Neuronal stem cell (in vitro differentiated cells): ENCODE results near the gene RGS11.
A peak's percentile ranks its signal among the peaks of the same experiment; 100 is the strongest.

Experiments used
- DNase-seq: peaks from one replicate; pipeline ENCODE4 v3.0.0-alpha.2; 2013; ENCODE audit warnings: low spot score
- H2AFZ ChIP-seq: one replicate; pipeline ENCODE4 v1.6.1; 2013; ENCODE audit warnings: mild to moderate bottlenecking, low read length, inconsistent platforms
- H2AK5ac ChIP-seq: 2 replicates; pipeline ENCODE4 v1.6.1; 2013; ENCODE audit warnings: low read depth, mild to moderate bottlenecking, inconsistent platforms, low read length, moderate library complexity, mixed read lengths
- H2BK120ac ChIP-seq: 2 replicates; pipeline ENCODE4 v1.6.1; 2013; ENCODE audit warnings: low read depth, mild to moderate bottlenecking, inconsistent platforms, low read length, moderate library complexity, mixed read lengths
- H2BK12ac ChIP-seq: one replicate; pipeline ENCODE4 v1.6.1; 2013; ENCODE audit warnings: low read length, inconsistent platforms
- H2BK15ac ChIP-seq: 2 replicates; pipeline ENCODE4 v1.6.1; 2013; ENCODE audit warnings: mild to moderate bottlenecking, low read length, inconsistent platforms, mixed read lengths
- H2BK5ac ChIP-seq: one replicate; pipeline ENCODE4 v1.6.1; 2013; ENCODE audit warnings: inconsistent platforms, mild to moderate bottlenecking, low read length, moderate library complexity
- H3K14ac ChIP-seq: one replicate; pipeline ENCODE4 v1.6.1; 2013; ENCODE audit warnings: low read length, inconsistent platforms
- H3K18ac ChIP-seq: 2 replicates; pipeline ENCODE4 v1.6.1; 2013; ENCODE audit warnings: low read length, inconsistent platforms
- H3K23ac ChIP-seq: 2 replicates; pipeline ENCODE4 v1.6.1; 2013; ENCODE audit warnings: low read depth, mild to moderate bottlenecking, mixed read lengths, low read length, inconsistent platforms; ENCODE audit not compliant: poor library complexity
- H3K27ac ChIP-seq: replicated peaks from 3 replicates; pipeline ENCODE4 v1.5.1; 2013; ENCODE audit warnings: low read length, inconsistent platforms
- H3K27me3 ChIP-seq, 3 experiments: 2 replicates each; pipeline ENCODE4 v1.6.1; 2013; ENCODE audit warnings: low read length in 3 of 3, mild to moderate bottlenecking in 2 of 3, inconsistent platforms in 1 of 3, low read depth in 1 of 3, mixed read lengths in 1 of 3, moderate library complexity in 1 of 3; ENCODE audit not compliant: control insufficient read depth in 3 of 3, insufficient read depth in 3 of 3
- H3K36me3 ChIP-seq, 2 donors: replicated peaks in 1 of 2; 2 replicates each; pipeline ENCODE4 v1.6.1; 2013; ENCODE audit warnings: low read length in 2 of 2; ENCODE audit not compliant: control insufficient read depth in 2 of 2, insufficient read depth in 2 of 2
- H3K4ac ChIP-seq: 2 replicates; pipeline ENCODE4 v1.6.1; 2013; ENCODE audit warnings: inconsistent platforms, mild to moderate bottlenecking, low read length, moderate library complexity
- H3K4me1 ChIP-seq, 2 donors: 1 replicate in 1 of 2; 2 replicates in 1 of 2; pipeline ENCODE4 v1.6.1; 2013; ENCODE audit warnings: low read length in 2 of 2, low read depth in 1 of 2; ENCODE audit not compliant: control insufficient read depth in 2 of 2, insufficient read depth in 1 of 2
- H3K4me2 ChIP-seq: one replicate; pipeline ENCODE4 v1.6.1; 2013; ENCODE audit warnings: mild to moderate bottlenecking, low read length, inconsistent platforms; ENCODE audit not compliant: insufficient read depth, poor library complexity, severe bottlenecking
- H3K4me3 ChIP-seq, 2 donors: 2 replicates each; pipeline ENCODE4 v1.5.1; 2013; ENCODE audit warnings: low read length in 2 of 2, mild to moderate bottlenecking in 2 of 2, inconsistent platforms in 1 of 2, moderate library complexity in 1 of 2
- H3K79me1 ChIP-seq: one replicate; pipeline ENCODE4 v1.6.1; 2013; ENCODE audit warnings: low read depth, mild to moderate bottlenecking, inconsistent platforms, low read length, moderate library complexity
- H3K9ac ChIP-seq: one replicate; pipeline ENCODE4 v1.6.1; 2013; ENCODE audit warnings: mild to moderate bottlenecking, low read depth, low read length, inconsistent platforms; ENCODE audit not compliant: poor library complexity
- H3K9me3 ChIP-seq, 2 donors: replicated peaks in 1 of 2; 2 replicates each; pipeline versions ENCODE3 to v1.6.1; 2013; ENCODE audit warnings: low read length in 2 of 2, mild to moderate bottlenecking in 2 of 2, inconsistent platforms in 1 of 2, low read depth in 1 of 2, mixed read lengths in 1 of 2, moderate library complexity in 1 of 2; ENCODE audit not compliant: control insufficient read depth in 2 of 2, insufficient read depth in 1 of 2
- H4K8ac ChIP-seq: one replicate; pipeline ENCODE4 v1.6.1; 2013; ENCODE audit warnings: low read depth, mild to moderate bottlenecking, inconsistent platforms, low read length, moderate library complexity
- H4K91ac ChIP-seq: one replicate; pipeline ENCODE4 v1.6.1; 2013; ENCODE audit warnings: low read length, low read depth, mild to moderate bottlenecking, inconsistent platforms; ENCODE audit not compliant: poor library complexity
- WGBS, 2 donors: extraction: QIAGEN DNeasy Blood & Tissue Kit; methylation state at CpG; one replicate each; pipeline ENCODE4 v1.1.7; 2013; ENCODE audit warnings: missing lambda C conversion rate in 2 of 2, mixed read lengths in 1 of 2; ENCODE audit not compliant: insufficient read length in 2 of 2, insufficient replicate concordance in 1 of 2; ENCODE audit errors: extremely low coverage in 2 of 2; 5-methylcytosine and 5-hydroxymethylcytosine counted together

RGS11 gene

GRCh38 chr16:285146-286055 lies 9.7 kb upstream of the RGS11 start:
- H4K8ac ChIP-seq, result no peak overlapping the region
- no CpG with 5 or more reads among the region's 48 CpGs for WGBS, 2 donors
- H3K23ac ChIP-seq, result peak overlapping the region; percentile 65
- peak overlapping the region in 1 of 2 donors; percentile 51 for H3K4me3 ChIP-seq
- H2BK12ac ChIP-seq, result no peak overlapping the region
- no peak overlapping the region for H3K14ac ChIP-seq
- H3K4me1 ChIP-seq, result no peaks in the 10 kb centered on the region
- no peak overlapping the region for H2BK5ac ChIP-seq
- no peak overlapping the region for H2AK5ac ChIP-seq
- no peak overlapping the region for H3K27ac ChIP-seq
- H3K27me3 ChIP-seq, result peaks cover 0 to 25% (median 14%) of the 10 kb centered on the region in 3 experiments
- H4K91ac ChIP-seq, result no peak overlapping the region
- H3K79me1 ChIP-seq, result no peaks in the 10 kb centered on the region
- no peak for DNase-seq
- H2BK15ac ChIP-seq, result no peak overlapping the region
- no peak overlapping the region for H3K4ac ChIP-seq
- no peak overlapping the region for H3K18ac ChIP-seq
- H3K4me2 ChIP-seq, result no peak overlapping the region
- H3K9me3 ChIP-seq, result peaks cover 5 to 10% of the 10 kb centered on the region in 2 donors
- no peak overlapping the region for H3K9ac ChIP-seq
- H2BK120ac ChIP-seq, result no peak overlapping the region
- no peak overlapping the region for H2AFZ ChIP-seq
- peaks cover 14 to 42% of the 10 kb centered on the region in 2 donors for H3K36me3 ChIP-seq

GRCh38 chr16:284204-285120 lies 8.7 kb upstream of the RGS11 start:
- Histone ChIP-seq H3K79me1 (no peaks in the 10 kb centered on the region), H2AK5ac (no peak overlapping the region), H3K18ac (no peak overlapping the region), H2BK15ac (no peak overlapping the region), H4K91ac (no peak overlapping the region), H3K9me3 (peaks cover 5 to 10% of the 10 kb centered on the region in 2 donors), H3K23ac (peak overlapping the region; percentile 73), H3K4me2 (no peak overlapping the region), H3K14ac (peak overlapping the region; percentile 84), H3K27me3 (peaks cover 0 to 33% (median 22%) of the 10 kb centered on the region in 3 experiments), H2BK5ac (no peak overlapping the region), H3K4ac (peak overlapping the region; percentile 66), H3K4me3 (peak overlapping the region in 1 of 2 donors; percentile 51), H3K36me3 (peaks cover 11 to 32% of the 10 kb centered on the region in 2 donors), H2BK120ac (no peak overlapping the region), H3K27ac (no peak overlapping the region), H3K4me1 (no peaks in the 10 kb centered on the region), H2AFZ (no peak overlapping the region), H4K8ac (no peak overlapping the region), H3K9ac (no peak overlapping the region), H2BK12ac (no peak overlapping the region)
- DNase-seq, result no peak
- WGBS, 2 donors, result no CpG with 5 or more reads among the region's 52 CpGs

- no peak within 1 kb of the TSS for H3K4me3 ChIP-seq
- H3K9ac ChIP-seq, result peak within 1 kb of the TSS; percentile 44
- no peak within 1 kb of the TSS for H2BK15ac ChIP-seq
- peak within 1 kb of the TSS; percentile 66 for H2BK5ac ChIP-seq
- no peak within 1 kb of the TSS for H3K4ac ChIP-seq
- no peak within 1 kb of the TSS for H2AFZ ChIP-seq
- no peak within 1 kb of the TSS for H4K91ac ChIP-seq
- no CpG with 5 or more reads among the region's 25 CpGs for WGBS, 2 donors
- no peaks in the 10 kb centered on the region for H3K79me1 ChIP-seq
- peak within 1 kb of the TSS; percentile 57 for H3K18ac ChIP-seq
- H4K8ac ChIP-seq, result no peak within 1 kb of the TSS
- no peak for DNase-seq
- no peaks in the 10 kb centered on the region for H3K4me1 ChIP-seq
- H3K36me3 ChIP-seq, result peaks cover 11 to 20% of the 10 kb centered on the region in 2 donors
- peak within 1 kb of the TSS; percentile 65 for H3K23ac ChIP-seq
- no peak within 1 kb of the TSS for H2BK120ac ChIP-seq
- no peak within 1 kb of the TSS for H3K27ac ChIP-seq
- H2BK12ac ChIP-seq, result no peak within 1 kb of the TSS
- peak within 1 kb of the TSS; percentile 56 for H2AK5ac ChIP-seq
- no peak within 1 kb of the TSS for H3K4me2 ChIP-seq
- peaks cover 2 to 45% (median 35%) of the 10 kb centered on the region in 3 experiments for H3K27me3 ChIP-seq
- H3K9me3 ChIP-seq, result peaks cover 5 to 10% of the 10 kb centered on the region in 2 donors
- peak within 1 kb of the TSS; percentile 84 for H3K14ac ChIP-seq
Observed at GRCh38 chr16:283033-283805, 7.5 kb upstream of the RGS11 start, which contains the start of gene PDIA2. PDIA2 (plus strand) TSS chr16:283164; CDS start chr16:283170, 6 bp downstream.
